Measurements from ENCODE around the gene DAG1. TPM values are rescaled to one million over a fixed set of nuclear protein-coding genes. Genes with fewer than 3 reads are reported as not detected.

Gene DAG1
- total and polyA plus RNA-seq, 10 of the 15 experiments (the other 5 are each of a cell fraction or from before 2014, with no cell fraction given) = 0.33 to 16.3 (median 9.2) TPM

GRCh38 chr3:49539659-49540560 is 69.8 kb downstream of the DAG1 start (continued):
- TF ChIP-seq MEF2B (IDR thresholded peaks at IDR 0.05; ENCODE audit: partially characterized antibody, poor library complexity, severe bottlenecking) (no peak), TBL1XR1 (IDR thresholded peaks at IDR 0.05; ENCODE audit: low read depth, low read length) (no peak), SP1 (IDR thresholded peaks at IDR 0.05; ENCODE audit: low read depth, low read length) (peak; percentile 79), ETV6 (conservative IDR thresholded peaks at IDR 0.05 in 1 of 2, IDR thresholded peaks at IDR 0.05 in 1 of 2; ENCODE audit: borderline replicate concordance in 1 of 2, low read depth in 1 of 2) (no peak), YY1 (IDR thresholded peaks at IDR 0.05; ENCODE audit: low read depth, low read length) (peak; percentile 57), PBX3 (IDR thresholded peaks at IDR 0.05; ENCODE audit: insufficient replicate concordance, low read depth, low read length) (no peak), SMC3 (IDR thresholded peaks at IDR 0.05; ENCODE audit: borderline replicate concordance, low read length) (peak; percentile 79), ATF3 (IDR thresholded peaks at IDR 0.05; ENCODE audit: borderline replicate concordance, extremely low read depth, low read depth, low read length) (no peak), USF1 (IDR thresholded peaks at IDR 0.05; ENCODE audit: borderline replicate concordance, extremely low read length, insufficient read depth, low read depth, low read length) (no peak), REST (IDR thresholded peaks at IDR 0.05; ENCODE audit: low read depth, low read length) (no peak), POU2F2 (IDR thresholded peaks at IDR 0.05; ENCODE audit: borderline replicate concordance, low read depth, low read length) (no peak), NRF1 (conservative IDR thresholded peaks at IDR 0.05; ENCODE audit: low read depth, low read length) (no peak), PAX8 (IDR thresholded peaks at IDR 0.05) (no peak), ZZZ3 (IDR thresholded peaks at IDR 0.05; ENCODE audit: control insufficient read depth, insufficient read length, low read depth) (no peak), GATAD2B (conservative IDR thresholded peaks at IDR 0.05; ENCODE audit: low read depth) (peak; percentile 54; the same call in 1 of the 2 replicates), WRNIP1 (IDR thresholded peaks at IDR 0.05; ENCODE audit: borderline replicate concordance, low read depth, low read length) (no peak), SMAD5 (IDR thresholded peaks at IDR 0.05; ENCODE audit: low read depth) (no peak), ATF7 (IDR thresholded peaks at IDR 0.05; ENCODE audit: low read depth) (no peak), KLF5 (IDR thresholded peaks at IDR 0.05; ENCODE audit: partially characterized antibody) (no peak), SRF (IDR thresholded peaks at IDR 0.05; ENCODE audit: low read depth in 2 of 2, low read length in 2 of 2) (no peak)

Measured in GM12878 (cell line).